ENCODE results near the gene SAMD14. TPM values are rescaled to one million over a fixed set of nuclear protein-coding genes. Genes with fewer than 3 reads are reported as not detected.

The SAMD14 gene
- total and polyA plus RNA-seq, 2 of the 4 experiments (the other 2 are of a cell fraction), result 1.4 to 6.2 TPM

DNA sequence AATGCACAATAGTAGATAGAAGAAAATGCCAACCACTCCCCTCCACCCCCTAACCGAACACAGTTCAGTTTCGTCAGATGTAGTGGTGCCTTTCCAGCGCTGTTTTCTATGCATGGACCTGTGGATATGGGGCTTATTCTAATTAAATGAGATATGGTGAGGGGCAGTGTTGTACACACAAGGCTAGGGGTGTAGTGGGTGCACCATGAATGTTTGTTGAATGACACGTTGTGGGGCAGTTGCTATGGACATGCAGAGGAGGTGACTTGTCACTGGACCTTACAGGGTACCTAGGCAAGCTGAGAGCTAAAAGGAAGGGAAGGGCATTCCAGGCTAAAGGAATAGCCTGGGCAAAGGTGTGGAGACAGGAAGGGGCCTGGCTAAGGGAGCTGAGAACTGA lies 31.4 kb downstream of the SAMD14 start:
- no peak for ATAC-seq (ENCODE audit: low read depth)
- TF ChIP-seq RCOR1 (IDR thresholded peaks at IDR 0.05; ENCODE audit: insufficient replicate concordance, low read length) (no peak), SMC3 (IDR thresholded peaks at IDR 0.05; ENCODE audit: low read depth, low read length) (no peak), MAFK (IDR thresholded peaks at IDR 0.05; ENCODE audit: low read depth, low read length) (no peak), POLR2A (IDR thresholded peaks at IDR 0.05; ENCODE audit: low read depth, low read length) (no peak), CHD1 (IDR thresholded peaks at IDR 0.05; ENCODE audit: low read depth, low read length) (no peak), RAD21 (IDR thresholded peaks at IDR 0.05; ENCODE audit: low read length) (no peak), BHLHE40 (IDR thresholded peaks at IDR 0.05; ENCODE audit: low read depth, low read length) (no peak), RFX5 (IDR thresholded peaks at IDR 0.05; ENCODE audit: low read depth, low read length) (no peak), CEBPB (IDR thresholded peaks at IDR 0.05; ENCODE audit: low read depth, low read length) (no peak), MXI1 (IDR thresholded peaks at IDR 0.05; ENCODE audit: borderline replicate concordance, low read depth, low read length) (no peak), MAZ (IDR thresholded peaks at IDR 0.05; ENCODE audit: borderline replicate concordance, low read depth, low read length) (no peak), NFE2L2 (IDR thresholded peaks at IDR 0.05; ENCODE audit: low read depth, low read length) (no peak), FOS (IDR thresholded peaks at IDR 0.05; ENCODE audit: low read depth, low read length) (no peak)
- TF ChIP-seq, protein P1, sequence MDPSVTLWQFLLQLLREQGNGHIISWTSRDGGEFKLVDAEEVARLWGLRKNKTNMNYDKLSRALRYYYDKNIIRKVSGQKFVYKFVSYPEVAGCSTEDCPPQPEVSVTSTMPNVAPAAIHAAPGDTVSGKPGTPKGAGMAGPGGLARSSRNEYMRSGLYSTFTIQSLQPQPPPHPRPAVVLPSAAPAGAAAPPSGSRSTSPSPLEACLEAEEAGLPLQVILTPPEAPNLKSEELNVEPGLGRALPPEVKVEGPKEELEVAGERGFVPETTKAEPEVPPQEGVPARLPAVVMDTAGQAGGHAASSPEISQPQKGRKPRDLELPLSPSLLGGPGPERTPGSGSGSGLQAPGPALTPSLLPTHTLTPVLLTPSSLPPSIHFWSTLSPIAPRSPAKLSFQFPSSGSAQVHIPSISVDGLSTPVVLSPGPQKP (IDR thresholded peaks at IDR 0.05; ENCODE audit: borderline replicate concordance, low read depth, low read length), result no peak
- TF ChIP-seq, protein P2, sequence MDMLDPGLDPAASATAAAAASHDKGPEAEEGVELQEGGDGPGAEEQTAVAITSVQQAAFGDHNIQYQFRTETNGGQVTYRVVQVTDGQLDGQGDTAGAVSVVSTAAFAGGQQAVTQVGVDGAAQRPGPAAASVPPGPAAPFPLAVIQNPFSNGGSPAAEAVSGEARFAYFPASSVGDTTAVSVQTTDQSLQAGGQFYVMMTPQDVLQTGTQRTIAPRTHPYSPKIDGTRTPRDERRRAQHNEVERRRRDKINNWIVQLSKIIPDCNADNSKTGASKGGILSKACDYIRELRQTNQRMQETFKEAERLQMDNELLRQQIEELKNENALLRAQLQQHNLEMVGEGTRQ (IDR thresholded peaks at IDR 0.05; ENCODE audit: low read depth, low read length), result no peak
- TF ChIP-seq, protein P3, sequence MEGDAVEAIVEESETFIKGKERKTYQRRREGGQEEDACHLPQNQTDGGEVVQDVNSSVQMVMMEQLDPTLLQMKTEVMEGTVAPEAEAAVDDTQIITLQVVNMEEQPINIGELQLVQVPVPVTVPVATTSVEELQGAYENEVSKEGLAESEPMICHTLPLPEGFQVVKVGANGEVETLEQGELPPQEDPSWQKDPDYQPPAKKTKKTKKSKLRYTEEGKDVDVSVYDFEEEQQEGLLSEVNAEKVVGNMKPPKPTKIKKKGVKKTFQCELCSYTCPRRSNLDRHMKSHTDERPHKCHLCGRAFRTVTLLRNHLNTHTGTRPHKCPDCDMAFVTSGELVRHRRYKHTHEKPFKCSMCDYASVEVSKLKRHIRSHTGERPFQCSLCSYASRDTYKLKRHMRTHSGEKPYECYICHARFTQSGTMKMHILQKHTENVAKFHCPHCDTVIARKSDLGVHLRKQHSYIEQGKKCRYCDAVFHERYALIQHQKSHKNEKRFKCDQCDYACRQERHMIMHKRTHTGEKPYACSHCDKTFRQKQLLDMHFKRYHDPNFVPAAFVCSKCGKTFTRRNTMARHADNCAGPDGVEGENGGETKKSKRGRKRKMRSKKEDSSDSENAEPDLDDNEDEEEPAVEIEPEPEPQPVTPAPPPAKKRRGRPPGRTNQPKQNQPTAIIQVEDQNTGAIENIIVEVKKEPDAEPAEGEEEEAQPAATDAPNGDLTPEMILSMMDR (conservative IDR thresholded peaks at IDR 0.05; ENCODE audit: low read depth, low read length), result no peak
- in situ Hi-C loops (cut with MboI; ENCODE audit: low sequenced_read_pairs), result no loop called here

More for the DNA sequence above, 31.4 kb downstream of the SAMD14 start:
- Histone ChIP-seq H3K4me2 (ENCODE audit: low read depth, low read length) (no peak overlapping the region), H2AFZ (replicated peaks; ENCODE audit: low read length, poor library complexity) (no peak overlapping the region), H3K4me1 (ENCODE audit: control insufficient read depth, insufficient read depth, low read length) (peaks cover 23% of the 10 kb centered on the region), H3K56ac (ENCODE audit: extremely low read depth, insufficient read depth, low read length) (no peak overlapping the region), H3K18ac (ENCODE audit: low read depth, low read length) (no peak overlapping the region), H2BK120ac (ENCODE audit: low read depth, low read length) (no peak overlapping the region), H2AK9ac (replicated peaks; ENCODE audit: low read depth, low read length, poor library complexity) (no peak overlapping the region), H3K9ac (ENCODE audit: low read depth, low read length) (no peak overlapping the region), H2BK15ac (ENCODE audit: low read depth, low read length) (no peak overlapping the region), H4K8ac (ENCODE audit: low read depth in 2 of 2, low read length in 2 of 2) (no peak overlapping the region), H3K36me3 (ENCODE audit: control insufficient read depth, insufficient read depth, low read length) (peaks cover 13% of the 10 kb centered on the region), H3K9me3 (ENCODE audit: control insufficient read depth, insufficient read depth, low read length) (no peaks in the 10 kb centered on the region), H3K27ac (ENCODE audit: insufficient read depth, low read length) (no peak overlapping the region), H4K5ac (ENCODE audit: low read depth, low read length) (no peak overlapping the region), H3K27me3 (ENCODE audit: control insufficient read depth, insufficient read depth, low read length) (no peaks in the 10 kb centered on the region), H4K91ac (ENCODE audit: insufficient read depth, low read depth, low read length) (no peak overlapping the region), H3K23ac (ENCODE audit: low read depth, low read length) (no peak overlapping the region), H3K14ac (replicated peaks; ENCODE audit: low read depth, low read length) (no peak overlapping the region), H4K20me1 (ENCODE audit: insufficient read depth, low read length) (peaks cover 7% of the 10 kb centered on the region), H2BK5ac (ENCODE audit: low read depth, low read length, poor library complexity, severe bottlenecking) (no peak overlapping the region), H3K4me3 (ENCODE audit: insufficient read depth, low read depth, low read length) (no peak overlapping the region), H3K79me1 (ENCODE audit: low read depth in 1 of 2, low read length in 2 of 2) (peaks cover 6 to 16% of the 10 kb centered on the region in 2 experiments; a peak in 3 of 4 replicates), H3K9me1 (ENCODE audit: insufficient read depth, low read length) (0 out of 2 replicates have a peak, but pooled peaks cover 6% of the 10 kb centered on the region), H2AK5ac (ENCODE audit: low read depth, low read length) (no peak overlapping the region; the same call in 1 of the 2 replicates), H2BK20ac (ENCODE audit: low read depth, low read length) (no peak overlapping the region), H3K4ac (ENCODE audit: low read depth, low read length) (no peak overlapping the region)
- intact Hi-C loops (cut with micrococcal nuclease) (no loop called here), dilution Hi-C loops (cut with HindIII; ENCODE audit: low sequenced_read_pairs, unreplicated experiment) (no loop called here)
- WGBS, 2 experiments (ENCODE audit: extremely low coverage in 2 of 2, insufficient read length in 1 of 2), result 57% methylated on average over 1 of the region's 4 CpGs; no CpG with 5 or more reads in 1 of the 2 experiments
- BruUV-seq (replicated peaks), result no TSS peak
- CTCF ChIA-PET, result no interaction called here
- POLR2A ChIA-PET (ENCODE audit: unreplicated experiment), result no interaction called here
- no peak for DNase-seq
